ENCODE data around the gene SLC6A12.

Gene SLC6A12

DNA sequence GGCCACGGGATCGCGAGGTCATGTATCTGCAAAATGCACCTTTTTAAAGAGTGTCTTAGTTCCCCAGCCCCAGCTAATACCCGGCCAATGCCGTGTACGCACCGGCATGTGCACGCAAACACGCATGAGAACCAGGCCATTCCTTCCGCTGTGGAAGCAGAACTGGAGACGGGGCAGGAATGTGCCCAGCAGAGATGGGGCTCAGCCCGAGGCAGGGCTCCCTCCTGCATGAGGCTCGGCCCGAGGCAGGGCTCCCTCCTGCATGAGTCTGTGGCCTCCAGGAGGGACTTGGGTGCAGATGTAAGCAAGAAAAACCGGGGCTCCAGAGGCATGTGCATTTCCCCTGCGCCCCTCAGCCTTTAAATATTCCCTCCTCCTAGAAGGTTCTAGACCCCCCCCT, 38.2 kb downstream of the SLC6A12 start:
- DNase-seq: no peak

DNA sequence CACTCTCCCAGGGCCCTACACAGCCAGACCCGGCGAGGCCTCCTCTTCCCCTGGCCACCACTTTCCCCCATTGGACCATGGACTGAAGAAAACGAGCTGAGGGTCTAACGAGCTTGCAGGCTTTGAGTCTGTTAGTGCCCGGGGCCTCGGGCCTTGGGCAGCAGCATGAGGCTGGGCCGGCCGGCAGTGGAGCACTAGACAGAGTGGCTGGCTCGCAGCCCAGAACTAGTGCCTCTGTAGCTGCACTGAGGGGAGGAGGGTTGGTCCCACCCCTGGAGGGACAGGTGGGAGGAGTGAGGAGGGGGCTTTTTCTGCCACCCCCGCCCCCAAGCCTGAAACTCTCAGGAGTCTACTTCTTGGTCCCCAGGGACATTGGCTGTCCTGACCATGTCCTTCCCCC, 38.7 kb downstream of the SLC6A12 start:
- DNase-seq: no peak

DNA sequence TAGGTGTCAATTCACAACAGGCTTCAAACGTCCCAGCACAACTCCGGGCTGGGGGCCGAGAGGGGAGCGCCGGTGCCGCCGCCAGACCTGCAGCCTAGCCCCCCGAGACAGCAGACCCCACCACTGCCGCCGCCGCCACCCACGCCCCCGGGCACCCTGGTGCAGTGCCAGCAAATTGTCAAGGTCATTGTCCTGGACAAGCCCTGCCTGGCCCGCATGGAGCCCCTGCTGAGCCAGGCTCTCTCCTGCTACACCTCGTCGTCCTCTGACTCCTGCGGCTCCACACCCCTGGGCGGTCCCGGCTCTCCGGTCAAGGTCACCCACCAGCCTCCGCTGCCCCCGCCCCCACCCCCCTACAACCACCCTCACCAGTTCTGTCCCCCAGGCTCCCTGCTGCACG, 39.4 kb downstream of the SLC6A12 start:
- DNase-seq: no peak

DNA sequence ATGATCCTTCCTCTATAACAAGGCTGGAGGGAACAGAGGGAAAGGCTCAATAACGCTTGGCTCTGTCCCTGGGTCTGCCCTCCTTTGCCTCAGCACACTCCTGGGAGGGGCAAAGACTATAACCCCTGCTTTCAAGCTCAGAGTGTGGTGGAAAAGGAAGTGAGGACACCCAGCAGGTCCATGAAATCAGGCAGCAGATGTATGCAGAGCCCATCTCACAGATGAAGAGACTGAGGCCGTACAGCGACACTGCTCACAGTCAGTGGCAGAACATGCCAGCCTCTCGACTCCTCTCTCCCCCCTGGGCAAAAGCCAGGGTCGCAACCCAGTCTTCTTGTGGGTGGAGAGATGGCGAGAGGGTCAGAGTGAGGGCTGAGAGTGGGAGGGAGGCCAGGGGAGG, 39.8 kb downstream of the SLC6A12 start:
- no peak for DNase-seq

DNA sequence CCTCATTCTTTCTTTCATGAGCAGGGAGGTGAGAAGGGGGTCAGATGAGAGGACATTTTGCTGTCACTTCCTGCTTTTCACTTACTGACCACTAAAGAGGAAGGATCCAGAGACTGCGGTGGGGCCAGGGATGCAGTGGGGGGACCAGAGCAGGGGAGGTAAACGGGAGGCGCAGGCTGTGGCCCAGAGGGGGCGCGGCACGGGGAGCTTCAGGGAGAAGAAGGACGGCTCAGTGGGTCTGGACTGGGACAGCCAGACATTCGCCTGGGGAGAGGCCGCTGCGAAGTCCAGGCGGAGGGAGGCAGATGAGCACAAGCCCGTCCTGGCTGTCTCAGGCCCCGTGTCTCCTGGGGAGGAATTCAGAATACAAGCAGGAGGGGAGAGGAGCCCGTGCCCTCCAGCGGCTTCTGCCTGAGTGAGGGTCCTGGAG, 41.2 kb downstream of the SLC6A12 start:
- DNase-seq: peak; percentile 60

GRCh38 chr12:171743-172676, 41.9 kb downstream of the SLC6A12 start:
- no peak for DNase-seq

DNA sequence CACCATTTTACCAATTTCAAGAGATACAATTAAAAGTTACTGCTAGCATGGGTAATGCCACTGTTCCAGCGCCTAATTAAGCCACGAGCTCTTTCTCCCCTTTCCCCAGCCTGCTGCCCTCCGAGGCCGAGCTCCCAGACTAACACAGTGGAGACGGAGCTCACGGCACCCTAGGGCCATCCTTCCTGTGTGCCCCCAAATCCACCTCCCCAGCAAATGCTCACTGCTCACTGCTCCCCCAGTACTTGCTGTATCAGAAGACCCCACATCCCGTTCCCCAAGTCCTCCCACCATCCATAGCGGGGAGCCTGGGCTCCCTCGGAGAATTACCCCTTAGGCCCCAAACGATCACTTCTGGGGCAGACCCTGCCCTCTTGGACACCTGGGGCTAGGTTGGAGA, 42.7 kb downstream of the SLC6A12 start:
- no peak for DNase-seq

GRCh38 chr12:170371-171225, 43.4 kb downstream of the SLC6A12 start:
- DNase-seq: no peak

DNA sequence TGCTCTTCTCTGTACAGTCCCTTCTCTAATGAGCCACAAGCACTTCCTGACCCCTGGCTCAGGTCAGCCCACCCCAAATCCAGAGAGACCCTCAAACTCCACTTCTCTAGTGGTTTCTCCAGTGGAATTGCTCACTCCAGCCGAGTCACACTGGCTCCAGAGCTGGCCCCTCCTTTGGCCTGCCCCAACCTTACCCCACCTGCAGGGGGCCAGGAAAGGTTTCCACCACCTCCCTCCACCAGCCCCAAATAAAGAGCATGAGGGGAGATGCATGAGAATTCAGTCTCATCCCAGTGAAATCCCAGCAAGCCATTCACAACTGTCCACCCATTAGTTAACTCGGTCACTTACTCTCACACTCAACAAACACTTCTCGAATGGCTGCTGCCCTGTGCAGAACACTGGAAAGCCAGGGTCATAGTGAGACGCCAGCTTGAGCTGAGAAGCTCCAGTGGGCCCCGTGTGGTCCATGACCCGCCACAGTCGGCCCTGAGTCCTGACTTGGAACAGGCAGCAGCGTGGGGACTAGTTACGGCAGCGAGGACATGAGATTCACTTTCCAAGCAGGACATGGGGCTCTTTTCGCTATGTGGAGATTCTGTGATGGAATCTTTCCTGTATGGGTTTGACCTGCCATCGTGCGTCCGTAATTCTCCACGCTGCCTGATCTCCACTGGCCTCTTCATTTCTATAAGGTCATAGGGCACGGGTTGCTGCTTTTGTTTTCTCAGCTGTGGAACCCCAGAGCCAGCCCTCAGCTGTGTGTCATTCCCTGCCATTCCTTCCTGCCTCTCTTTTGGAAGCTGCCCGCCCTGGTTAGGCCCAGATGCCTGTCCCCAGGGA, 44.2 kb downstream of the SLC6A12 start:
- no peak for DNase-seq

DNA sequence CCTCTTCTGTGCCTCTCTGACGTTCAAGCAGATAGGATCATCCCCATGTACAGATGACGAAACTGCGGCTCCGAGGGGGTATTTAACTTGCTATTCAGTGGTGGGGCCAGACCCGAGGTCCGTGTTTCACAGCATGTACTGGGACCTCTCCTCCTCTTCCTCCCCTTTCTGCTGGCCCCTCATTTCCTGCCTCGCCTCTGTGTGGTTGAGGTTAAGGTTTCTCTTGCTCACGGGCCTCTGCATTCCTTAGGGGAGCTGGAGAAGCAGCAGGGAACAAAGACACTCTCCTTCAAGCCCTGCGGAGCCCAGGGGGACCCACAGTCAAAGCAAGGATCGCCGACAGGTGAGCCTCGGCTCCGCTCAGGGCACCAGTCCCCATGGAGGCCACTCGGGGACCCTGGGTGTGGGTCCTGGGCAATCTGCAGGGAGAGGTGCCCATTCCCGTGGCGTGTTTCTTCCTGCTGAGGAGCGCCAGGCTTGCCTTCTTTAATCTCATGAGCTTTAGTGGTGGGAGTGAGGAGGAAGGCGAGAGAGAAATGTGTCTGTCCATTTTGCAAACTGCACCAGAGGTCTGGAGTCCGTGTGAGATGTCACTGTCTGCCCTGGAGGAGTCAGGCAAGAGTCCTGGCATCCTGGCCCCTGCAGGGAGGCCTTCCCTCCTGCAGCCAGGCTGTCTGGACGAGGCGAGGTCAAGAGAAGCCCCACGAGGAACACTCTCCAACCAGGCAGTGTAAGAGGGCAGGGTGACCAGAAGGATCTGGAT, 45.0 kb downstream of the SLC6A12 start:
- DNase-seq: peak; percentile 55

- DNase-seq: no peak
Measured at GRCh38 chr12:167959-168600, 45.9 kb downstream of the SLC6A12 start.

DNA sequence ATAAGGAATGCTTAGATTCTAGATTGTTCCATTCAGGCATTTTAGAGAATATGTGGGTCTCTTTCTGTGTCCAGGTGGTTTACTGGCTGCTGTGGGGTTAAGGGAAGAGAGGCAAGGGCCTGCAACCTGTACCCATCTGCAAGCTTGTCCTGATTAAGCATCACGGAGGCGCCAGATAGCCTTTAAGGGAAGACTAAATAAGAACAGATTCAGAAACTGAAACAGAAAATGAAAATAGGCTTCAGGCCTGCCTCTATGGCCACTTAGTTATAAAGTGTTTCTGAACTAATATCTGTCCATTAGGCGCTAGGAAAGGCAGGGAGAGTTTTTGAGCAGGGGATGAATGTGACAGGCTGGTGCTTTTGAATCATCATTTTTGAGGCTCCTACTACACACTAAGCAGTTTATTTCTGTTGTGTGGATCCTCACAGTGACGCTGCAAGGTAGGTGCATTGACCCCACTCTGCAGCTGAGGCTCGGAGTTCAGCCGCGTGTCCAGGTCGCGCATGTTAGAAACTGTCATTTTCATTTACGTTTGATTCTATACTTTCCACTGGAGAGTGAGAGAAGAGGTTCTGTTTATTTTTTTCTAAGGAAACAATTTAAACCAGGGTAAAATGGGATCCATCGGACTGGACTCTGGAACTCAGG, 47.4 kb downstream of the SLC6A12 start:
- peak; percentile 19 for DNase-seq

DNA sequence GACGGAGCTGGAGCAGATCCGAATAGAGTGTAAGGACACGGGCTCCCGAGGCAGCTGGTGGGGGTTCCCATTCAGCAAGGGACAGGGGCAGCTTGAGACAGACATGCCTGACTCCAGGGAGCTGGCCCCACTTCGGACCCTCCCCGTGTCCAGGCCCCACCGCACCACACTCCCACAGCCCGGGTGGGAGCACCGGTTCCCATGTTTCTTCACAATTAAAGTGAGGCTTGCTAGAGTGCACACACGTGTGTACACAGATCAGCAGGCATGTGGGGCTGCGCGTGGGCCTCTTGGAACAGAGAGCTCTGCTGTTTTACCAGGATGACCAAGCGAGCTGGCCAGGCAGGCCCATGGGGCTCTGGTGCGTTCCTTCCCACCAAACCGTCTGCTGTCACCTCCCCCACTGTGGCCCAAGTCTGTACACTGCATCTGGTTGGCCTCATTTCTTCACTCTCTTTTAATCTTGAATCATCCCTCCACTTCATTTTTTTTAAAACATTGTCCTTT, 48.0 kb downstream of the SLC6A12 start:
- DNase-seq: peak; percentile 7

GRCh38 chr12:164207-164606, 49.8 kb downstream of the SLC6A12 start:
- DNase-seq: no peak

DNA sequence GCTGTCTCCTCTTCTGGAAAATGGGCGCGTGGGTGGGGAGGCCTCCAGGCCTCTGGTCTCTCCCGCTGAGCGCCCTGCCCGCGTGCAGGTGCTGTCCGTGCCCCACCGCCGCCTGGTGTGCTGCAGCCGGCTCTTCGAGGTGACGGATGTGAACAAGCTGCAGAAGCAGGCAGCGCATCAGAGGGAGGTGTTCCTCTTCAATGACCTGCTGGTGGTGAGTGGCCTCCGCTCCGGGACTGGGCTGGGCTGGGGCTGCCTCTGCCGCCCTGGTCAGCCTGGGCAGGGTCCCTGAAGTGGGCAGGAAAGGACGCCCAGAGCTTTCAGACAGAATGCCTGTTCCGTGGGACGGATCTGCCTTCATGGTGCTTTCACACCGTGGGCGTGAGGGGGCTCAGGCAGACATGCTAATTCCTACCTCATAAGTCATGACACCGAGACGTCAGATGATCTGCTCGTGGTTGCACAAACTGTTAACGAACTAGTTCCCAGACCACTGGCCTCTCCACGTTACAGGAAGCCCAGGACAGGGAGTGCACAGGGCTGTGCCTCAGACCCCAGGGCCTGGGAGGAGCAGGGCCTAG, 50.5 kb downstream of the SLC6A12 start:
- DNase-seq: peak; percentile 46

GRCh38 chr12:162467-163307, 51.3 kb downstream of the SLC6A12 start:
- DNase-seq: no peak

DNA sequence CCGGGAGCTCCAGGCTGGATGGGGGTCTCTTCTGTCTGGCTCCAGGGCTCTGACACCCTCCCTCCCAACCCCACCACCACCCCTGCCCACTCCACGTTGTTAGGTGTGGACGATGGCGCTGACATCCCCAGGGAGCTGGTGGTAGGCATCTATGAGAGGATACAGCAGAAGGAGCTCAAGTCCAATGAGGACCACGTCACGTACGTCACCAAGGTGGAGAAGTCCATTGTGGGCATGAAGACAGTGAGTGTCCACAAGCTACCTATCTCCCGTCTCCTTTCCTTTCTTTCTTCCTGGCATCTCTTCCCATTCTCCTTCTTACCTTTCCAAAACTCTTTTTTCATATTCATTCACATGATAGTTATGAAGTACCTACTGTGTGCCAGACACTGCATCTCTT, 52.1 kb downstream of the SLC6A12 start:
- DNase-seq: no peak

- no peak for DNase-seq
Measured at GRCh38 chr12:160858-161257, 53.1 kb downstream of the SLC6A12 start.

GRCh38 chr12:159156-159782, 54.7 kb downstream of the SLC6A12 start:
- peak; percentile 20 for DNase-seq
